Spinal cord (tissue), 10 donors: ENCODE results near the gene STIP1. TPM values are rescaled to one million over a fixed set of nuclear protein-coding genes. Genes with fewer than 3 reads are reported as not detected.

Experiments
- DNase-seq, 6 donors: peaks; one replicate each; pipeline versions ENCODE4 v3.0.0 to v3.0.0-alpha.2; 2013 to 2015; ENCODE audit warnings: low spot score in 6 of 6, low read depth in 4 of 6
- H3K27ac ChIP-seq: one replicate; pipeline ENCODE4 v1.5.1; 2013; ENCODE audit warnings: low read depth, low read length, control low read depth
- H3K27me3 ChIP-seq: one replicate; pipeline ENCODE4 v1.6.1; 2013; ENCODE audit warnings: low read length; ENCODE audit not compliant: control insufficient read depth, insufficient read depth
- H3K36me3 ChIP-seq: one replicate; pipeline ENCODE4 v1.6.1; 2013; ENCODE audit warnings: low read length; ENCODE audit not compliant: control insufficient read depth, insufficient read depth
- H3K4me1 ChIP-seq: one replicate; pipeline ENCODE4 v1.6.1; 2013; ENCODE audit warnings: low read length; ENCODE audit not compliant: control insufficient read depth, insufficient read depth
- H3K4me3 ChIP-seq: one replicate; pipeline ENCODE4 v1.5.1; 2013; ENCODE audit warnings: low read depth, low read length, control low read depth
- H3K9me3 ChIP-seq: one replicate; pipeline ENCODE4 v1.6.1; 2013; ENCODE audit warnings: low read length; ENCODE audit not compliant: control insufficient read depth, insufficient read depth
- WGBS: methylation state at CpG from one replicate; pipeline ENCODE4 v1.1.5; 2013; ENCODE audit warnings: missing lambda C conversion rate; ENCODE audit not compliant: insufficient coverage; 5-methylcytosine and 5-hydroxymethylcytosine counted together
- polyA plus RNA-seq, 2 donors: library from polyadenylated mRNA; unstranded; fragments of 120-200 nt; gene quantifications; one replicate each; pipeline ENCODE4 v1.2.1, GENCODE V29; 2013; ENCODE audit not compliant: insufficient read length in 2 of 2
- total RNA-seq, 2 donors: library from RNA; depleted of rRNA in 1 of 2; stranded (reverse); fragments of 120-200 nt in 1 of 2; fragments of >200 nt in 1 of 2; gene quantifications; one replicate each; pipeline versions ENCODE4 v1.2.3 to v1.2.4, GENCODE V29; 2013 to 2014
- donor health status: healthy.

STIP1 gene
- total and polyA plus RNA-seq, 4 donors = 99.0 to 184 (median 145) TPM

GRCh38 chr11:64207256-64208085, 21.5 kb downstream of the STIP1 start:
- Histone ChIP-seq H3K4me3 (no peak overlapping the region), H3K9me3 (no peaks in the 10 kb centered on the region)

DNA sequence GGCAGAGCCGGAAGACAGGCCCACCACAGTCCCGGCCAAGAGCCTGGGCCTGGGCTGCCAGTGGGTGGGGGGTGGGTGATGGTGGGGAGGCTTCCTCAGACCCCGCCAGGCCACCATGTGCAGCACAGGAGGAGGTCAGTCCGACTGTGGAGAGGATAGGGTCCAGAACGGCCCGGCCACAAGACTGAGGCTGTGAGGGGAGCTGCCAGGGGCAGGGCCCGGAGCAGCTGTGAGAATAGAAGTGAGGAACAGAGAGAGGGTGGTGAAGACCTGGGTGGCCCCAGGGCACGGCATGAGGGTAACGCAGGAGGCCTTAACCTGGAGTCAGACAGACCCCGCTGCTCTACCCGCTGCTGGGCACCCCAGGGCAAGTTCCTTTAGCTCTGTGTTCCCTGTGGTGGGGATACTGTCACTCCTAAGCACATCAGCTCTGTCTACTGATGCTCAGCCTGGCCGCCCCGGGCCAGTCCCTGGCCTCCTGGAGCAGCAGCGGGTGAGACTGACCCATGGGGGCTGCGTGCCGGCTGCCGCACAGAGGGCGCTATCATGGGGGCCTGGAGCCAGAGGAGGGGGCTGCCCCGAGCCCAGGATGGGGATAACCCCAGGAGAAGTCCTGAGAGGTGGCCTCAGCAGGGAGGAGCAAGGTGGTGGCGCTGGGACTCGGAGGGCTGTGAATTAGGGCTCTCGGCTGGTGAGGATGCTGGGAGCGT, 22.3 kb downstream of the STIP1 start:
- Histone ChIP-seq H3K27me3 (no peaks in the 10 kb centered on the region), H3K4me1 (peaks cover 23% of the 10 kb centered on the region), H3K36me3 (peaks cover 76% of the 10 kb centered on the region), H3K4me3 (no peak overlapping the region), H3K27ac (peak overlapping the region; percentile 75), H3K9me3 (no peaks in the 10 kb centered on the region)
- WGBS = 81% methylated on average over 23 of the region's 23 CpGs
- no peak for DNase-seq

More at GRCh38 chr11:64207256-64208085, 21.5 kb downstream of the STIP1 start:
- 71% methylated on average over 27 of the region's 30 CpGs for WGBS
- Histone ChIP-seq H3K27ac (peak overlapping the region; percentile 75), H3K36me3 (peaks cover 84% of the 10 kb centered on the region), H3K27me3 (no peaks in the 10 kb centered on the region), H3K4me1 (peaks cover 23% of the 10 kb centered on the region)
- DNase-seq = no peak

DNA sequence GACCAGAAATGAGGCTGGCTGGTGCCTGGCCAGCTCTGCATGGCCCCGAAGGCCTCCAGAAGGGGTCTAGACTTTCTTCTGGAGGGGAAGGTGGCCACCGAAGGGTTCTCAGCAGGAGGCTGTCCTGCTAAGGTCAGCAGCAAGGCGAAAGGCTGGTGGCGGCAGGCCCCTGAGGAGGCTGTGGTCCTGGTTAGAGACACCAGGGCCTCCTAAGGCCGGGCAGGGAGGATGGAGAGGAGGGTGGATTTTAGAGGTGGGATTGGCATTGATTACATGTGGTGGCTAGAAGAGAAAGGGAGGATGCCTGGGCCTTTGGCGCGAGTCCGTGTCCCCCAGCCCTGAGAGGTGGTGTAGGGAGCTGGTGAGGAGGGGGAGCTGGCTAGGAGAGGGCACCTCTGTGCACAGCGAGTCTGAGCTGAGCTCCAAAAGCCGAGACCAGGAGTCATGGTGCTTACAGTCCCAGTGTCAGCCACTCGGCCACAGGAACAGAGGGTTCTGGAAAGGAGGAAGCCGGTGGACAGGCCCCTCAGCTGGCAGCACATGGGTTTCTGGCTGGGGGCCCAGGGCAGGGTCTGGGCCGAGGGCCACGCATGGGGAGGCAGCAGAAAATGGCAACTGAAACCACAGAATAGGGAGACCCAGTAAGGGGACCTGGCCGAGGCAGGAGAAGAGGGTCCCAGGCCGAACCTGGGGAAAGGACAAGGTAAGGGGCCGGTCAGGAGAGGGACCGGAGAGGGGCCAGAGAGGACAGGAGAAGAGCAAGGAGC, 23.0 kb downstream of the STIP1 start:
- Histone ChIP-seq H3K9me3 (no peaks in the 10 kb centered on the region), H3K27me3 (no peaks in the 10 kb centered on the region), H3K36me3 (peaks cover 69% of the 10 kb centered on the region), H3K27ac (no peak overlapping the region), H3K4me1 (peaks cover 23% of the 10 kb centered on the region), H3K4me3 (no peak overlapping the region)
- no peak for DNase-seq
- WGBS = 75% methylated on average over 18 of the region's 18 CpGs

DNA sequence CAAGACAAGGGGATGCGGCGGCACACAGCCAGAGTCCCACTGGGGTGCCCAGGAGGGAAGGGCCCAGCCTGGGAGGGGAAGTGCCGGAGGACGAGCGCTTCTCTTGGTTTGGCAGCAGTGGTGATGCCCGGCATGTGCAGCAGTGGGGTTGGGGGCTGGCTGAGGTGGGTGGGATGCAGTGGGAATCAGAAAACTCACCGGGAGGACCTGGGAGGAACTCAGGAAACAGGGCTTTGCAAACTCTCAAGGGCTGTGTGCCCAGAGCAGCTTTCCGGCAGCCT, 23.5 kb downstream of the STIP1 start:
- no peak for DNase-seq
- no peaks in the 10 kb centered on the region for H3K27me3 ChIP-seq
- no peak overlapping the region for H3K4me3 ChIP-seq
- H3K4me1 ChIP-seq = peaks cover 18% of the 10 kb centered on the region
- H3K36me3 ChIP-seq = peaks cover 64% of the 10 kb centered on the region
- H3K27ac ChIP-seq = no peak overlapping the region
- 80% methylated on average over 8 of the region's 8 CpGs for WGBS
- no peaks in the 10 kb centered on the region for H3K9me3 ChIP-seq

GRCh38 chr11:64210301-64211020, 24.5 kb downstream of the STIP1 start:
- WGBS = 92% methylated on average over 24 of the region's 24 CpGs
- no peak for DNase-seq
- Histone ChIP-seq H3K4me1 (peaks cover 18% of the 10 kb centered on the region), H3K27ac (no peak overlapping the region), H3K9me3 (no peaks in the 10 kb centered on the region), H3K36me3 (peaks cover 54% of the 10 kb centered on the region), H3K4me3 (no peak overlapping the region), H3K27me3 (no peaks in the 10 kb centered on the region)

DNA sequence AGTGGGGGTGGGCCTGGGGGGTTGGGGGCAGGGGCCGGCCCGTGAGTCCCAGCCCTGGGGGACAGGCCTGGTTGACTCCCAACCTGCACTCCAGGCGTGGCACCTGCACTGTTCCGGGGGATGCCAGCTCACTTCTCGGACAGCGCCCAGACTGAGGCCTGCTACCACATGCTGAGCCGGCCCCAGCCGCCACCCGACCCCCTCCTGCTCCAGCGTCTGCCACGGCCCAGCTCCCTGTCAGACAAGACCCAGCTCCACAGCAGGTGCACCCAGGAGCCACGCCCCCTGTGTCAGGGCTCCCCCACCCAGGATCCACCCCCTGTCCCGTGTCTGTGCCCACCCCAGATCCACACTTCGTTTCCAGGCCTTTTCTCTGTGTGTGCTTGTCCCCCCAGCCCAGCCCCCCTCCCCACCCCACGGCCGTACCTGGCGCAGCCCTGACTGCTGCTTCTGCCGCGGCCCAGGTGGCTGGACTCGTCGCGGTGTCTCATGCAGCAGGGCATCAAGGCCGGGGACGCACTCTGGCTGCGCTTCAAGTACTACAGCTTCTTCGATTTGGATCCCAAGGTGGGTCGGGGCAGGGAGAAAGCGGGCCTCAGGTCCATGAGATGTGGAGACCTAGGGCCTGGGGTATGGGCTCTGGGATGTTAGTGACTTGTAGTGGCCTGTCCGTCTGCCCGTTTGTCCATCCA, 25.4 kb downstream of the STIP1 start:
- Histone ChIP-seq H3K27ac (no peak overlapping the region), H3K36me3 (peaks cover 46% of the 10 kb centered on the region), H3K4me3 (no peak overlapping the region), H3K27me3 (no peaks in the 10 kb centered on the region), H3K9me3 (no peaks in the 10 kb centered on the region), H3K4me1 (peaks cover 18% of the 10 kb centered on the region)
- DNase-seq = no peak
- 86% methylated on average over 26 of the region's 30 CpGs for WGBS

GRCh38 chr11:64216879-64217278, 30.9 kb downstream of the STIP1 start:
- Histone ChIP-seq H3K36me3 (peaks cover 24% of the 10 kb centered on the region), H3K27me3 (no peaks in the 10 kb centered on the region)
- WGBS = 64% methylated on average over 5 of the region's 6 CpGs

GRCh38 chr11:64218628-64219353, 32.8 kb downstream of the STIP1 start:
- peaks cover 34% of the 10 kb centered on the region for H3K36me3 ChIP-seq
- no peaks in the 10 kb centered on the region for H3K9me3 ChIP-seq
- peaks cover 10% of the 10 kb centered on the region for H3K4me1 ChIP-seq
- no peak overlapping the region for H3K27ac ChIP-seq
- H3K27me3 ChIP-seq = no peaks in the 10 kb centered on the region
- no peak overlapping the region for H3K4me3 ChIP-seq
- no peak for DNase-seq
- 68% methylated on average over 5 of the region's 11 CpGs for WGBS

More at GRCh38 chr11:64216879-64217278, 30.9 kb downstream of the STIP1 start:
- no peak for DNase-seq
- Histone ChIP-seq H3K9me3 (no peaks in the 10 kb centered on the region), H3K27ac (no peak overlapping the region), H3K4me1 (peaks cover 10% of the 10 kb centered on the region), H3K4me3 (no peak overlapping the region)
